Measurements from ENCODE around the gene DPP6. TPM values are rescaled to one million over a fixed set of nuclear protein-coding genes. Genes with fewer than 3 reads are reported as not detected.

The DPP6 gene
- polyA plus RNA-seq, 1 of the 3 experiments (the other 2 are of a cell fraction): not detected

- Histone ChIP-seq H3K9me2 (no peaks in the 10 kb centered on the region), H2AFZ (ENCODE audit: low read depth) (no peak overlapping the region), H4K20me1 (ENCODE audit: insufficient read depth) (no peaks in the 10 kb centered on the region), H3K4me3 (ENCODE audit: low read depth in 2 of 2, low read length in 1 of 2) (no peak overlapping the region), H3K27me3 (ENCODE audit: insufficient read depth) (no peaks in the 10 kb centered on the region), H3K79me2 (ENCODE audit: insufficient read depth) (no peaks in the 10 kb centered on the region), H3K4me1 (ENCODE audit: control insufficient read depth in 1 of 2, insufficient read depth in 2 of 2, low read depth in 1 of 2, low read length in 1 of 2) (no peaks in the 10 kb centered on the region), H3K36me3 (replicated peaks in 1 of 2; ENCODE audit: control insufficient read depth in 1 of 2, insufficient read depth in 2 of 2, low read length in 1 of 2) (no peaks in the 10 kb centered on the region), H3K27ac (ENCODE audit: low read depth in 2 of 2, low read length in 1 of 2) (no peak overlapping the region), H3K9me3 (peaks cover 5% of the 10 kb centered on the region), H3F3A (replicated peaks; ENCODE audit: insufficient read depth) (no peaks in the 10 kb centered on the region), H3K4me2 (no peak overlapping the region), H3K9ac (no peak overlapping the region)
- ChIA-PET CTCF (no interaction called here), POLR2A (interaction anchor here (0.6 kb wide), 1 partner anchor 1921 kb away, joined by 4 read pairs; no protein-coding TSS in a partner anchor)
- no peak for TF ChIP-seq EP300 (IDR thresholded peaks at IDR 0.05; ENCODE audit: borderline replicate concordance in 1 of 2, low read depth in 1 of 2, low read length in 1 of 2)
- TF ChIP-seq CTCF (IDR thresholded peaks at IDR 0.05): no peak
- no peak for TF ChIP-seq POLR2AphosphoS5 (IDR thresholded peaks at IDR 0.05; ENCODE audit: low read depth, low read length)
- TF ChIP-seq PBX3 (IDR thresholded peaks at IDR 0.05): no peak
- TF ChIP-seq YY1 (IDR thresholded peaks at IDR 0.05; ENCODE audit: low read depth): no peak
- TF ChIP-seq RAD21 (IDR thresholded peaks at IDR 0.05; ENCODE audit: low read length): no peak
- no peak for TF ChIP-seq MXI1 (IDR thresholded peaks at IDR 0.05; ENCODE audit: low read depth, low read length)
- TF ChIP-seq FOXM1 (IDR thresholded peaks at IDR 0.05; ENCODE audit: low read depth): no peak
- TF ChIP-seq ELF1 (IDR thresholded peaks at IDR 0.05): no peak
- no peak for TF ChIP-seq MEF2A (IDR thresholded peaks at IDR 0.05; ENCODE audit: borderline replicate concordance, low read depth)
- TF ChIP-seq ZBTB33 (IDR thresholded peaks at IDR 0.05; ENCODE audit: borderline replicate concordance, low read depth): no peak
- no peak for TF ChIP-seq IRF3 (IDR thresholded peaks at IDR 0.05; ENCODE audit: low read depth, low read length)
- TF ChIP-seq TCF12 (IDR thresholded peaks at IDR 0.05): no peak
- no peak for TF ChIP-seq CHD2 (IDR thresholded peaks at IDR 0.05; ENCODE audit: low read length, partially characterized antibody)
- no peak for TF ChIP-seq TEAD4 (IDR thresholded peaks at IDR 0.05; ENCODE audit: borderline replicate concordance, insufficient read depth)
- no peak for TF ChIP-seq FOXJ3 (CRISPR knock-in tag; IDR thresholded peaks at IDR 0.05)
- TF ChIP-seq NFIC (IDR thresholded peaks at IDR 0.05; ENCODE audit: borderline replicate concordance): no peak
- no peak for TF ChIP-seq MAX (IDR thresholded peaks at IDR 0.05; ENCODE audit: low read depth)
- no peak for TF ChIP-seq EZH2phosphoT487 (IDR thresholded peaks at IDR 0.05; ENCODE audit: borderline replicate concordance, low read depth)
- no peak for TF ChIP-seq GATA2 (CRISPR knock-in tag; IDR thresholded peaks at IDR 0.05)
- DNase-seq: no peak
- 12% methylated on average over 6 of the region's 6 CpGs for WGBS (ENCODE audit: low lambda C conversion rate)
Observed at GRCh38 chr7:154416714-154417113, 364.5 kb downstream of the DPP6 start.
